Measurements from ENCODE around the gene S100A2. TPM values are rescaled to one million over a fixed set of nuclear protein-coding genes. Genes with fewer than 3 reads are reported as not detected.

Gene S100A2
- total and polyA plus RNA-seq, 2 of the 13 experiments (the other 11 are each of a cell fraction or from before 2014, with no cell fraction given), result 1.2 TPM

- no peak for TF ChIP-seq ZNF34 (CRISPR knock-in tag; IDR thresholded peaks at IDR 0.05; ENCODE audit: borderline replicate concordance)
- no peak for TF ChIP-seq GZF1 (CRISPR knock-in tag; IDR thresholded peaks at IDR 0.05)
- TF ChIP-seq RBM39 (IDR thresholded peaks at IDR 0.05; ENCODE audit: low read depth, low read length, poor library complexity, severe bottlenecking), result no peak
- TF ChIP-seq STAG1 (CRISPR knock-in tag; IDR thresholded peaks at IDR 0.05), result no peak; the same call in 1 of the 2 replicates
- no peak for TF ChIP-seq ZNF142 (CRISPR knock-in tag; IDR thresholded peaks at IDR 0.05)
- TF ChIP-seq ZNF773 (CRISPR knock-in tag; IDR thresholded peaks at IDR 0.05; ENCODE audit: borderline replicate concordance), result no peak
- TF ChIP-seq POGK (CRISPR knock-in tag; conservative IDR thresholded peaks at IDR 0.05), result no peak
- no peak; a peak in 1 of 4 replicates for TF ChIP-seq MAFK (conservative IDR thresholded peaks at IDR 0.05 in 1 of 2, IDR thresholded peaks at IDR 0.05 in 1 of 2; ENCODE audit: low read length in 2 of 2)
- no peak for TF ChIP-seq HCFC1 (IDR thresholded peaks at IDR 0.05; ENCODE audit: low read depth, low read length)
- no peak for TF ChIP-seq ZNF121 (CRISPR knock-in tag; IDR thresholded peaks at IDR 0.05)
- no peak for TF ChIP-seq ZNF776 (CRISPR knock-in tag; IDR thresholded peaks at IDR 0.05)
- no peak for TF ChIP-seq MYPOP (CRISPR knock-in tag; IDR thresholded peaks at IDR 0.05)
- TF ChIP-seq ZNF878 (CRISPR knock-in tag; IDR thresholded peaks at IDR 0.05), result no peak
- TF ChIP-seq ZBTB38 (CRISPR knock-in tag; IDR thresholded peaks at IDR 0.05), result no peak
- TF ChIP-seq ZBTB44 (CRISPR knock-in tag; IDR thresholded peaks at IDR 0.05), result no peak
- TF ChIP-seq ZNF670 (CRISPR knock-in tag; IDR thresholded peaks at IDR 0.05; ENCODE audit: borderline replicate concordance), result no peak
- TF ChIP-seq SP2 (CRISPR knock-in tag; IDR thresholded peaks at IDR 0.05), result no peak
- no peak for TF ChIP-seq HMGA1 (CRISPR knock-in tag; conservative IDR thresholded peaks at IDR 0.05)
These were observed 1.0 kb upstream of the S100A2 start (continued) for GRCh38 chr1:153566414-153567371.

Data from HepG2 (cell line).